ENCODE results near the gene ASIC4.

ASIC4 gene

DNA sequence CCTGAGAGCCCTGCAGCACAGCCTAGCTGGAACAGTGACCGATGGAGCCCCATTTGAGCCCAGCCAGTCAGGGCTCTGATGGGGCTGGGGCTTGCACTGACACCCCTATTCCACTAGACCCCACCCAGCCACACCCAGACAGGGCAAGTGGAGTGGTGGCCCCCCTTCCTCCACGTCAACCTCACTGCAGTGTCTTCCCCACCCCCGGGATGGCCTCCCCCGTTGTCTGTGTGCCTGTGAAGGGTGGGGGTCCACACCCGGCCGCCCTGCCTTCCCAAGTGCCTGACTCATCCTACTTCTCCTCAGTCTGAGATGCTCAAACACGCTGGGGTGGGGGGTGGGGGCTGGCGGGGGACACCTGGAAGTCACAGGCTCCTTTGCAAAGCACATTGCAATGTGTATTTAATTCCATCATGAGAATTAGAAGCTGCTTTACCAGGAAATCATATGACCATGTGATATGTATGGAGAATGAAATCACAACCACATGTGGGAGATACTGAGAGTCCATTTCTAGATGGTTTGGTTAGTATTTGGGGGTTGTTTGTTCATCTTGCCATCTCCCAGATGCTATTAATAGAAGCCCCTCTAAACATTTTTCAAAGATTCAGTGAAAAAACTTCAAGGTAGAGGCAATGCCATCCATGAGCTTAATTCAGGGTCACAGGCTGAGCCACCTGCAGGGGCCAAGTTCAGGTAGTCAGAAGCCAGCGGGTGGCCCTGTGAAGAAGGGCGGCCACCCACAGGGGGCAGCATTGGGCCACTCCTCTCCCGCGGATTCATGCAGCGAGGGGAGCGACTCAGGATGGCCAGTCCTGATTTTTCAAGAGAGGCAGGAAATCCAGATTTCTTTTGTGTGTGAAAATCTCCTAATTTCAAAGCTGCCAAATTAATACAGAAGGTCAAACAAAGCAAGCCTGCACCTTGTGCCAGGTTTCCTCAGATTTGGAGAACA lies 38.3 kb upstream of the ASIC4 start:
- peak; percentile 93 for TF ChIP-seq CTCF (IDR thresholded peaks at IDR 0.05; ENCODE audit: borderline replicate concordance, insufficient read depth, low read depth, low read length)
- no peak overlapping the region for H3K4me3 ChIP-seq (ENCODE audit: low read depth, low read length)

- TF ChIP-seq CTCF (IDR thresholded peaks at IDR 0.05; ENCODE audit: borderline replicate concordance, insufficient read depth, low read depth, low read length): no peak
- H3K4me3 ChIP-seq (ENCODE audit: low read depth, low read length): no peak overlapping the region
Measured at GRCh38 chr2:219476652-219477151, 37.6 kb upstream of the ASIC4 start.

- no peak overlapping the region for H3K4me3 ChIP-seq (ENCODE audit: low read depth, low read length)
- TF ChIP-seq CTCF (IDR thresholded peaks at IDR 0.05; ENCODE audit: borderline replicate concordance, insufficient read depth, low read depth, low read length): no peak
Measured at GRCh38 chr2:219477179-219477578, 37.1 kb upstream of the ASIC4 start.

DNA sequence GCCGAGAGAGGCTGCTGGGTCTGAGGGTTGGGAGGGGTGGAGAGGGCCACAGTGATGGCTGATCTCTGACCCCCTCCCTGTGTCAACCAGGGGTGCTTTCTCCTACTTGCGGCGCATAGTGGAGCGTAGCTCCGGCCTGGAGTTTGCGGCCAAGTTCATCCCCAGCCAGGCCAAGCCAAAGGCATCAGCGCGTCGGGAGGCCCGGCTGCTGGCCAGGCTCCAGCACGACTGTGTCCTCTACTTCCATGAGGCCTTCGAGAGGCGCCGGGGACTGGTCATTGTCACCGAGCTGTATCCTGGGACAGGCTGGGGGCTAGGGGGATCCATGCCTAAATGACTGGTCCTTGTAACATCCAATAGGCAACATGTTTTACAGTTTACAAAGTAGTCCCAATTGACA lies 36.5 kb upstream of the ASIC4 start:
- no peak for TF ChIP-seq CTCF (IDR thresholded peaks at IDR 0.05; ENCODE audit: borderline replicate concordance, insufficient read depth, low read depth, low read length)

GRCh38 chr2:219478916-219479315 lies 35.4 kb upstream of the ASIC4 start:
- no peak for TF ChIP-seq CTCF (IDR thresholded peaks at IDR 0.05; ENCODE audit: borderline replicate concordance, insufficient read depth, low read depth, low read length)

More for the DNA sequence above, 36.5 kb upstream of the ASIC4 start:
- no peak overlapping the region for H3K4me3 ChIP-seq (ENCODE audit: low read depth, low read length)

GRCh38 chr2:219480004-219480403 lies 34.3 kb upstream of the ASIC4 start:
- TF ChIP-seq CTCF (IDR thresholded peaks at IDR 0.05; ENCODE audit: borderline replicate concordance, insufficient read depth, low read depth, low read length): no peak
- no peak overlapping the region for H3K4me3 ChIP-seq (ENCODE audit: low read depth, low read length)

More at GRCh38 chr2:219478916-219479315, 35.4 kb upstream of the ASIC4 start:
- no peak overlapping the region for H3K4me3 ChIP-seq (ENCODE audit: low read depth, low read length)

Data from GM12875 (cell line).